Measurements from ENCODE around the gene ELMOD2.

DNA sequence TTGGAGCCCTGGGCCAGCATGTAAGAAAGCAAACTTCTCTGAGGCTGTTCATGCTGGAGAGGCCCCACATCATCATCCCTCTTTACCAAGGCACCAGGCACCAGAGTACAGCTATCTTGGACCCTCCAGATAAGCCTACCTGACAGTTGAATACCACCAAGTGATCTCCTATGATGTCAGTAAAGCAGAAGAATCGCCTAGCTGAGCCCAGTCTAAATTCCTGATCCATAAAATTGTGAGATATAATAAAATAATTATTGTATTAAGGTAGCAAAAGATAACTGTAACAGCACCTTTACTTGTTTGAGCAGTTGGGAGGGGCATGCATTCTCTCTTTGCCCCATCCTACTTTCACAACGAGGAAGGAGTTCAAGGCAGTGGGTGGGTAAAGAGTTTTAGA, 47.7 kb downstream of the ELMOD2 start:
- TF ChIP-seq, protein P1, sequence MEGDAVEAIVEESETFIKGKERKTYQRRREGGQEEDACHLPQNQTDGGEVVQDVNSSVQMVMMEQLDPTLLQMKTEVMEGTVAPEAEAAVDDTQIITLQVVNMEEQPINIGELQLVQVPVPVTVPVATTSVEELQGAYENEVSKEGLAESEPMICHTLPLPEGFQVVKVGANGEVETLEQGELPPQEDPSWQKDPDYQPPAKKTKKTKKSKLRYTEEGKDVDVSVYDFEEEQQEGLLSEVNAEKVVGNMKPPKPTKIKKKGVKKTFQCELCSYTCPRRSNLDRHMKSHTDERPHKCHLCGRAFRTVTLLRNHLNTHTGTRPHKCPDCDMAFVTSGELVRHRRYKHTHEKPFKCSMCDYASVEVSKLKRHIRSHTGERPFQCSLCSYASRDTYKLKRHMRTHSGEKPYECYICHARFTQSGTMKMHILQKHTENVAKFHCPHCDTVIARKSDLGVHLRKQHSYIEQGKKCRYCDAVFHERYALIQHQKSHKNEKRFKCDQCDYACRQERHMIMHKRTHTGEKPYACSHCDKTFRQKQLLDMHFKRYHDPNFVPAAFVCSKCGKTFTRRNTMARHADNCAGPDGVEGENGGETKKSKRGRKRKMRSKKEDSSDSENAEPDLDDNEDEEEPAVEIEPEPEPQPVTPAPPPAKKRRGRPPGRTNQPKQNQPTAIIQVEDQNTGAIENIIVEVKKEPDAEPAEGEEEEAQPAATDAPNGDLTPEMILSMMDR (IDR thresholded peaks at IDR 0.05), result no peak
- TF ChIP-seq TCF7 (CRISPR knock-in tag; IDR thresholded peaks at IDR 0.05; ENCODE audit: low read depth) (no peak), JAZF1 (CRISPR knock-in tag; IDR thresholded peaks at IDR 0.05) (no peak)
